ENCODE results near the gene PLEKHG4.
A peak's percentile ranks its signal among the peaks of the same experiment; 100 is the strongest.

The PLEKHG4 gene

DNA sequence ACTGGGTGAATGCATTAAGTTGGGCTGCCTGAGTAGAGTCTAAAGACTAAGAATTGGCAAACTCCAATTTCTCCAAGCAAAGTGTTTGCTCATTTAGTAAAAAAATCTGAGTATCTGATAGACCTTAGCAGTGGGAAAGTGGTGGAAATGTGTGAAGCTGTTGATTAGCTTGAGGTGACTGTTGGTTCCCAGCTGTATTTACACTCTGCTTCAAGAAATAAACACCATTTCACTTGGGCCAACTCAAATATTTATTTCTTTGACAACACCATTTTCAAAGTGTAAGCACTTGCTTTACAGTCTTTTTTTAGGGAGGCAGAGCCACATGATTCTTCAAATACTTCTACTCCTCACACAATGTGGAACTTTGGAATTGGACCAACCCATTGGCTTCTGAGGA lies 38.5 kb downstream of the PLEKHG4 start:
- no peak overlapping the region for H3K4me3 ChIP-seq (ENCODE audit: low read depth, low read length)
- TF ChIP-seq, protein P1, sequence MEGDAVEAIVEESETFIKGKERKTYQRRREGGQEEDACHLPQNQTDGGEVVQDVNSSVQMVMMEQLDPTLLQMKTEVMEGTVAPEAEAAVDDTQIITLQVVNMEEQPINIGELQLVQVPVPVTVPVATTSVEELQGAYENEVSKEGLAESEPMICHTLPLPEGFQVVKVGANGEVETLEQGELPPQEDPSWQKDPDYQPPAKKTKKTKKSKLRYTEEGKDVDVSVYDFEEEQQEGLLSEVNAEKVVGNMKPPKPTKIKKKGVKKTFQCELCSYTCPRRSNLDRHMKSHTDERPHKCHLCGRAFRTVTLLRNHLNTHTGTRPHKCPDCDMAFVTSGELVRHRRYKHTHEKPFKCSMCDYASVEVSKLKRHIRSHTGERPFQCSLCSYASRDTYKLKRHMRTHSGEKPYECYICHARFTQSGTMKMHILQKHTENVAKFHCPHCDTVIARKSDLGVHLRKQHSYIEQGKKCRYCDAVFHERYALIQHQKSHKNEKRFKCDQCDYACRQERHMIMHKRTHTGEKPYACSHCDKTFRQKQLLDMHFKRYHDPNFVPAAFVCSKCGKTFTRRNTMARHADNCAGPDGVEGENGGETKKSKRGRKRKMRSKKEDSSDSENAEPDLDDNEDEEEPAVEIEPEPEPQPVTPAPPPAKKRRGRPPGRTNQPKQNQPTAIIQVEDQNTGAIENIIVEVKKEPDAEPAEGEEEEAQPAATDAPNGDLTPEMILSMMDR (conservative IDR thresholded peaks at IDR 0.05; ENCODE audit: low read depth, low read length): no peak
- DNase-seq (ENCODE audit: low read depth): no peak

DNA sequence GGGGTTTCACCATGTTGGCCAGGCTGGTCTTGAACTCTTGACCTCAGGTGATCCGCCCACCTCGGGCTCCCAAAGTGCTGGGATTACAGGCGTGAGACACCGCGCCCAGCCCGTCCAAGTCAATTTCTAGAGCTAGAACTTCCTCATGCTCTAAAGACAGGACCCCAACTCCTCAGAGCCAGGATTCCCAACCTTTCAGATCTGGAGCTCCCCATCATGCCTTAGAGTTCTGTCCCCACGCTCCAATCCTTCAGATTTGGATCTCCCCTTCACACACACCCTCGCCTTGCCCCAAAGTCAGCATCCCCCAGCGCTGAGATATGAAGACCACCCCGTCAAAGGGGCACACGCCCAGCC lies 46.8 kb downstream of the PLEKHG4 start:
- no peak for DNase-seq (ENCODE audit: low read depth)
- TF ChIP-seq, protein P1 (conservative IDR thresholded peaks at IDR 0.05; ENCODE audit: low read depth, low read length): no peak
- peak overlapping the region; percentile 51 for H3K4me3 ChIP-seq (ENCODE audit: low read depth, low read length)

DNA sequence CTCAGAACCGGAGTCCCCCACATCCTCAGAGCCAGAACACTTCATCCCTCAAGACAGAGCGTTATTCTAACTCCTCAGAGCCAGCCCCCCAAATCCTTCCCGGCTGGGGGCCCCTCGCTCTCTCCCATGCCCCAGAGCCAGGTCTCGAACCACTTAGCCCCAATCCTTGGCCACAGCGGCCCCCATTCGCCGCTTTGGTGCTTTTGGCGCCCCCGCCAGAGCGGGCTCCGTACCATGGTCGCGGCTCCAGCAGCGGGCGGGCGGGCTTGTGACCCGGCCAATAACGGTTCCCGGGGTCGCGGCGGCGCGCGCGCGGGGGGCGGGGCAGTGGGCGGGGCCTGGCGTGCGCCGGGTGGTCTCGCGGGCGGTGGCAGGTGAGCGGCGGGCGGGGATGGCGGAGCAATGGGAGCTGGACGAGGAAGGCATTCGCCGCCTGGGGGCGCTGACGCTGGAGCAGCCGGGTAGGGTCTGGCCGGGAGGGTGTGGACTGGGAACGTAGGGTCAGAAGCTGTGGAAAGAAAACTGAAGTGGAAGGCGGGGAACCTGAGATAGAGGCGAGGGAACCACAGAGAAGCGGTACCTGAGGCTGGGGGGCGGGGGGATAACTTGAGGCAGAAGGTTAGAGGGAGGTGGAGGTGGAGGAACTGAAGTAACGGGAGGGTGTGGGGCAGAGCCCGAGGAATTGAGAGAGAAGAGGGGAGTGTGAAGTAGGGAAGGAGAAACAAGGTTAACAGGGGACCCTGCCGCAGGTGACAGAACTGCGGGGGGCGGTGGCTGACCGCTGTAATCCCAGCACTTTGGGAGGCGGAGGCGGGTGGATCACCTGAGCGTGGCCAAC lies 47.4 kb downstream of the PLEKHG4 start, which contains the start of the genes KCTD19 and LRRC36:
KCTD19 (minus strand) TSS at position 270 of the 838 bp plus-strand sequence; CDS start at position 236, 34 bp downstream.
LRRC36 (plus strand) TSS at position 344 of the 838 bp plus-strand sequence; CDS start at position 392, 48 bp downstream.
- peak; percentile 33 for DNase-seq (ENCODE audit: low read depth)
- H3K4me3 ChIP-seq (ENCODE audit: low read depth, low read length): peak within 1 kb of the TSS; percentile 51
- TF ChIP-seq, protein P1 (conservative IDR thresholded peaks at IDR 0.05; ENCODE audit: low read depth, low read length): peak; percentile 60

DNA sequence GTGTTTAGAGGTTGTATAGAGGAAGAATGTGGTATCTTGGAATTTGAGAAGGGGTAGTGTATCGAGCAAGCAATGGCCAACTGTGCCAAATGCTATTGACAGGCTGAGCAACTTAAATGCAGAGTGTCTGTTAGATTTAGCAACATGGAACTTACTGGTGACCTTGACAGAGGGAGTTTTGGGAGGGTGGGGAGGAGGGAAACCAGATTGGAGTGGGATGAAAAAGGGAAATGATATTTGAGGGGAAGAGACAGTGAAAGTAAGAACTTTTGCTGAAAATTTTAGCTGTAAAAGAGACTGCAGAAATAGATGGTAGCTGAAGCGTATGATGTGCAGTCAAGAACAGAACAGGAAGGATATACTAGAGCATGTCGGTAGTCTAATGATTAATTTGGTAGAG lies 48.4 kb downstream of the PLEKHG4 start:
- TF ChIP-seq, protein P1 (conservative IDR thresholded peaks at IDR 0.05; ENCODE audit: low read depth, low read length): no peak
- DNase-seq (ENCODE audit: low read depth): peak; percentile 11
- no peak overlapping the region for H3K4me3 ChIP-seq (ENCODE audit: low read depth, low read length)

DNA sequence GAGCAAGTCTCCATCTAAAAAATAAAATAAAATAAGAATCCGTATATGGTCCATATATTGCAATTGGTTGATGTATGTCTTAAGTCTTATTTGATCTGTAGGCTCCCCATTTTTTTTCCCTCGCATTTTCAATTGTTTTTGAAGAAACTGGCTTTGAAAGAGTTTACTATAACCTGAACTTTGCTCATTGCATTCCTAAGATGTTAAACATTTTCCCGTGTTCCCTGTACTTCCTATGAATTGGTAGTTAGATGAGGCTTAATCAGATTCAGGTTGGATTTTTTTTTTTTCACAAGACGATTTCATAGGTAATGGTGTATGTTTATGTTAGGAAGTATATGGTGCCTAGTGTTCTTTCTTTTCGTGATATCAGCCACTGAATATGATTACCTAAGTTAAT lies 50.6 kb downstream of the PLEKHG4 start:
- TF ChIP-seq, protein P1 (conservative IDR thresholded peaks at IDR 0.05; ENCODE audit: low read depth, low read length): no peak
- no peak overlapping the region for H3K4me3 ChIP-seq (ENCODE audit: low read depth, low read length)
- DNase-seq (ENCODE audit: low read depth): peak; percentile 14

DNA sequence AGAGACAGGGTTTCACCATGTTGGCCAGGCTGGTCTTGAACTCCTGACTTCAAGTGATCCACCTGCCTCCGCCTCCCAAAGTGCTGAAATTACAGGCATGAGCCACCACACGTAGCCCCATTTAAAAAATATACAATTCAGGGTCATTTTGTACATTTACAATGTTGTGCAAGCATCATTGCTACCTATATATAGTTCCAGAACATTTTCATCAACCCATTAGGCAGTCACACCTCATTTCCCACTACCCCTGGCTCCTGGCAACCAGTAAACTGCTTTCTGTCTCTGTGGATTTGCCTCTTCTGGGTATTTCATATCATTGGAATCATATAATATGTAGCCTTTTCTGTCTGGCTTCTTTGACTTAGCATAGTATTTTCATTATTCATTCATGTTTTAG lies 54.0 kb downstream of the PLEKHG4 start:
- no peak for DNase-seq (ENCODE audit: low read depth)
- H3K4me3 ChIP-seq (ENCODE audit: low read depth, low read length): no peak overlapping the region
- TF ChIP-seq, protein P1 (conservative IDR thresholded peaks at IDR 0.05; ENCODE audit: low read depth, low read length): no peak

DNA sequence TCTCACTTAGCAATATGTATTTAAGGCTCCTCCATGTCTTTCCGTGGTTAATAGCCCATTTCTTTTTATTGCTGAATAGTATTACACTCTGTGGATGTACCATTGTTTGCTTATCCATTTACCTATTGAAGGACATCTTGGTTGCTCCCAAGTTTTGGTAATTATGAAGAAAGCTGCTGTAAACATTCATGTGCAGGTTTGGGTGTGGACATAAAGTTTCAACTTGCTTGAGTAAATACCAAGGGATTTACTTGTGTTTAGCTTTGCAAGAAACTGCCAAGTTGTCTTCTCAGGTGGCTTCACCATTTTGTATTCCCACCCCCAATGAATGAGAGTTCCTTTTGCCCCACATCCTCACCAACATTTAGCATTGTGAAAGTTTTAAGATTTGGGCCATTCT lies 56.8 kb downstream of the PLEKHG4 start:
- TF ChIP-seq, protein P1 (conservative IDR thresholded peaks at IDR 0.05; ENCODE audit: low read depth, low read length): no peak
- DNase-seq (ENCODE audit: low read depth): no peak
- no peak overlapping the region for H3K4me3 ChIP-seq (ENCODE audit: low read depth, low read length)
